Activated naive CD4-positive, alpha-beta T cell treated with anti-CD3 and anti-CD28 coated beads, Interleukin-2, amount 50 U/mL, for 16 hours (primary cell): ENCODE measurements around the gene HSFX2.
"Not testable (repeated sequence)": the region's sequence is repeated elsewhere in the genome, so short reads cannot be mapped to it uniquely, and the experiment has no call there.

Experiments
- DNase-seq: peaks from one replicate; pipeline ENCODE4 v3.0.0-alpha.2; 2020

HSFX2 gene

GRCh38 chrX:149595214-149595613 is at the start of gene HSFX2:
Gene HSFX2 (minus strand): TSS chrX:149595314. CDS start chrX:149594700, 614 bp downstream.
- DNase-seq = not testable (repeated sequence)

GRCh38 chrX:149643496-149643895 is 48.4 kb upstream of the HSFX2 start:
- no peak for DNase-seq

GRCh38 chrX:149641835-149642234 is 46.7 kb upstream of the HSFX2 start:
- DNase-seq = no peak

- DNase-seq = no peak
Observed at GRCh38 chrX:149641432-149641831, 46.3 kb upstream of the HSFX2 start.

- DNase-seq = no peak
Observed at GRCh38 chrX:149639568-149639967, 44.5 kb upstream of the HSFX2 start.

GRCh38 chrX:149638860-149639259 is 43.7 kb upstream of the HSFX2 start:
- DNase-seq = no peak

GRCh38 chrX:149633511-149633910 is 38.4 kb upstream of the HSFX2 start:
- DNase-seq = no peak

GRCh38 chrX:149631234-149632165 is 36.4 kb upstream of the HSFX2 start, which contains the start of gene TMEM185A:
Gene TMEM185A (minus strand): TSS chrX:149631792. CDS start chrX:149631580, 212 bp downstream.
- peak; percentile 78 for DNase-seq

- DNase-seq = no peak
Observed at GRCh38 chrX:149630681-149631233, 35.6 kb upstream of the HSFX2 start.

GRCh38 chrX:149629730-149630387 is 34.7 kb upstream of the HSFX2 start:
- no peak for DNase-seq

GRCh38 chrX:149628768-149629167 is 33.7 kb upstream of the HSFX2 start:
- DNase-seq = no peak

- no peak for DNase-seq
Observed at GRCh38 chrX:149628280-149628679, 33.2 kb upstream of the HSFX2 start.

- DNase-seq = not testable (repeated sequence)
Observed at GRCh38 chrX:149626829-149627228, 31.7 kb upstream of the HSFX2 start.

- not testable (repeated sequence) for DNase-seq
Observed at GRCh38 chrX:149619662-149620061, 24.5 kb upstream of the HSFX2 start.

- DNase-seq = no peak
Observed at GRCh38 chrX:149618871-149619270, 23.8 kb upstream of the HSFX2 start.

- no peak for DNase-seq
Observed at GRCh38 chrX:149611623-149612175, 16.6 kb upstream of the HSFX2 start.

GRCh38 chrX:149610511-149610910 is 15.4 kb upstream of the HSFX2 start:
- no peak for DNase-seq

- no peak for DNase-seq
Observed at GRCh38 chrX:149607699-149608098, 12.6 kb upstream of the HSFX2 start.

GRCh38 chrX:149605248-149605885 is 10.3 kb upstream of the HSFX2 start:
- not testable (repeated sequence) for DNase-seq

GRCh38 chrX:149598603-149599002 is 3.5 kb upstream of the HSFX2 start:
- not testable (repeated sequence) for DNase-seq

- DNase-seq = not testable (repeated sequence)
Observed at GRCh38 chrX:149595943-149596342, 829 bp upstream of the HSFX2 start.

GRCh38 chrX:149590993-149591392 is 4.1 kb downstream of the HSFX2 start:
- DNase-seq = not testable (repeated sequence)

GRCh38 chrX:149587359-149587758 is 7.8 kb downstream of the HSFX2 start, which contains the start of gene MAGEA9B:
Gene MAGEA9B (minus strand): TSS chrX:149587459. CDS start chrX:149583179, 4,280 bp downstream.
- DNase-seq = not testable (repeated sequence)
